ENCODE results near the gene CYP39A1. TPM values are rescaled to one million over a fixed set of nuclear protein-coding genes. Genes with fewer than 3 reads are reported as not detected.

CYP39A1 gene
- total RNA-seq, 2 donors from 2014 or later = 0.68 to 1.1 TPM

GRCh38 chr6:46655803-46656202 lies 3.2 kb upstream of the CYP39A1 start:
- no peak for ATAC-seq (ENCODE audit: insufficient number of reproducible peaks, low FRiP score, low read depth)
- Histone ChIP-seq H3K9me3 (no peaks in the 10 kb centered on the region), H3K4me1 (ENCODE audit: control insufficient read depth in 1 of 2, low read depth in 2 of 2) (peaks cover 7 to 18% of the 10 kb centered on the region in 2 donors), H3K27me3 (replicated peaks; ENCODE audit: insufficient read depth) (no peaks in the 10 kb centered on the region), H3K4me3 (no peak overlapping the region), H3K27ac (no peak overlapping the region), H3K36me3 (no peaks in the 10 kb centered on the region)
- no peak for TF ChIP-seq CTCF (IDR thresholded peaks at IDR 0.05)
- DNase-seq (ENCODE audit: low spot score) = no peak

- no peaks in the 10 kb centered on the region for H3K27me3 ChIP-seq (replicated peaks; ENCODE audit: insufficient read depth)
- no peak for TF ChIP-seq CTCF (IDR thresholded peaks at IDR 0.05)
- H3K9me3 ChIP-seq = no peaks in the 10 kb centered on the region
- H3K36me3 ChIP-seq = no peaks in the 10 kb centered on the region
- no peak for DNase-seq (ENCODE audit: low spot score)
- H3K4me1 ChIP-seq (ENCODE audit: control insufficient read depth in 1 of 2, low read depth in 2 of 2) = peaks cover 7 to 18% of the 10 kb centered on the region in 2 donors
- H3K27ac ChIP-seq = peak overlapping the region; percentile 67 to 72
- ATAC-seq (ENCODE audit: insufficient number of reproducible peaks, low FRiP score, low read depth) = no peak
- H3K4me3 ChIP-seq = peak overlapping the region; percentile 85
These were observed 999 bp upstream of the CYP39A1 start for GRCh38 chr6:46653439-46654195.

- Histone ChIP-seq H3K27me3 (replicated peaks; ENCODE audit: insufficient read depth) (no peaks in the 10 kb centered on the region), H3K27ac (peak overlapping the region in 1 of 2 donors; percentile 67), H3K36me3 (no peaks in the 10 kb centered on the region), H3K4me1 (ENCODE audit: control insufficient read depth in 1 of 2, low read depth in 2 of 2) (peaks cover 7 to 18% of the 10 kb centered on the region in 2 donors), H3K9me3 (no peaks in the 10 kb centered on the region), H3K4me3 (peak overlapping the region; percentile 85)
- ATAC-seq (ENCODE audit: insufficient number of reproducible peaks, low FRiP score, low read depth) (no peak), DNase-seq (ENCODE audit: low spot score) (no peak)
- TF ChIP-seq CTCF (IDR thresholded peaks at IDR 0.05) = no peak
These were observed 401 bp downstream of the CYP39A1 start for GRCh38 chr6:46652232-46652602.

- DNase-seq (ENCODE audit: low spot score) (no peak), ATAC-seq (ENCODE audit: insufficient number of reproducible peaks, low FRiP score, low read depth) (no peak)
- Histone ChIP-seq H3K27me3 (replicated peaks; ENCODE audit: insufficient read depth) (no peaks in the 10 kb centered on the region), H3K9me3 (no peaks in the 10 kb centered on the region), H3K4me3 (peak overlapping the region; percentile 85), H3K27ac (no peak overlapping the region), H3K4me1 (ENCODE audit: control insufficient read depth in 1 of 2, low read depth in 2 of 2) (peaks cover 7 to 18% of the 10 kb centered on the region in 2 donors), H3K36me3 (no peaks in the 10 kb centered on the region)
- TF ChIP-seq CTCF (IDR thresholded peaks at IDR 0.05) = no peak
These were observed 802 bp downstream of the CYP39A1 start for GRCh38 chr6:46651816-46652215.

- H3K9me3 ChIP-seq = no peaks in the 10 kb centered on the region
- no peak for ATAC-seq (ENCODE audit: insufficient number of reproducible peaks, low FRiP score, low read depth)
- no peak for DNase-seq (ENCODE audit: low spot score)
- no peak for TF ChIP-seq CTCF (IDR thresholded peaks at IDR 0.05)
- H3K4me1 ChIP-seq (ENCODE audit: control insufficient read depth in 1 of 2, low read depth in 2 of 2) = peaks cover 7 to 18% of the 10 kb centered on the region in 2 donors
- H3K27me3 ChIP-seq (replicated peaks; ENCODE audit: insufficient read depth) = no peaks in the 10 kb centered on the region
- no peaks in the 10 kb centered on the region for H3K36me3 ChIP-seq
- H3K27ac ChIP-seq = no peak overlapping the region
- no peak overlapping the region for H3K4me3 ChIP-seq
These were observed 1.6 kb downstream of the CYP39A1 start for GRCh38 chr6:46651006-46651405.

Measured in thoracic aorta (tissue), 2 donors.